Stomach (tissue), 9 donors: ENCODE measurements around the gene TMEM106C. TPM values are rescaled to one million over a fixed set of nuclear protein-coding genes. Genes with fewer than 3 reads are reported as not detected.

Experiments used
- DNase-seq, 2 donors: peaks; one replicate each; pipeline versions ENCODE4 v3.0.0 to v3.0.0-alpha.2; 2013 to 2019
- H3K27ac ChIP-seq, 5 donors: fragments of 200-600 bp in 4 of 5; sonication (generic) in 4 of 5; one replicate each; pipeline ENCODE4 v1.5.1; 2013 to 2019; ENCODE audit warnings: mild to moderate bottlenecking in 1 of 5, moderate library complexity in 1 of 5
- H3K27me3 ChIP-seq, 3 donors: fragments of 200-600 bp; sonication (generic); one replicate each; pipeline ENCODE4 v1.5.1; 2017 to 2019; ENCODE audit warnings: mixed run types in 1 of 3
- H3K36me3 ChIP-seq, 4 donors: fragments of 200-600 bp; sonication (generic); 1 replicate in 3 of 4; 2 replicates in 1 of 4; pipeline ENCODE4 v1.5.1; 2016 to 2019
- H3K4me1 ChIP-seq, 4 donors: fragments of 200-600 bp; sonication (generic); one replicate each; pipeline ENCODE4 v1.5.1; 2016 to 2019
- H3K4me3 ChIP-seq, 4 donors: fragments of 200-600 bp; sonication (generic) in 3 of 4; one replicate each; pipeline ENCODE4 v1.5.1; 2016 to 2019; ENCODE audit warnings: mild to moderate bottlenecking in 1 of 4
- H3K9me3 ChIP-seq, 4 donors: fragments of 200-600 bp; sonication (generic); one replicate each; pipeline ENCODE4 v1.5.1; 2016 to 2019
- CTCF ChIP-seq, 7 experiments: fragments of 450-650 bp in 4 of 7; fragments of 200-600 bp in 3 of 7; sonication (generic) in 3 of 7; IDR thresholded peaks; one replicate each; pipeline ENCODE4 v1.5.1; 2016 to 2019; ENCODE audit warnings: antibody characterized with exemption in 7 of 7, control low read depth in 2 of 7, mild to moderate bottlenecking in 1 of 7
- EP300 ChIP-seq: sonication (generic); formaldehyde crosslinking; IDR thresholded peaks from one replicate; pipeline ENCODE4 v1.6.1; 2017; ENCODE audit warnings: antibody characterized with exemption
- POLR2A ChIP-seq, 4 donors: fragments of 450-650 bp; IDR thresholded peaks; one replicate each; pipeline ENCODE4 v1.6.1; 2016; ENCODE audit warnings: antibody characterized with exemption in 4 of 4, control low read depth in 2 of 4, mild to moderate bottlenecking in 1 of 4, moderate library complexity in 1 of 4
- POLR2AphosphoS5 ChIP-seq, 3 donors: sonication (generic); formaldehyde crosslinking; IDR thresholded peaks; one replicate each; pipeline ENCODE4 v1.6.1; 2016; ENCODE audit warnings: antibody characterized with exemption in 3 of 3
- WGBS, 5 donors: extraction: QIAGEN DNeasy Blood & Tissue Kit in 3 of 5; methylation state at CpG; one replicate each; pipeline versions ENCODE4 v1.1.5 to v1.1.7; 2013 to 2018; 5-methylcytosine and 5-hydroxymethylcytosine counted together
- intact Hi-C: fragments of 100-400 bp; cut with DNase I; formaldehyde crosslinking; loops from one replicate; pipeline ENCODE4 v1.15.1; 2023; ENCODE audit warnings: low total_unique reads
- polyA plus RNA-seq, 3 donors: library from polyadenylated mRNA; stranded (reverse); fragments of 200-250 nt; gene quantifications; one replicate each; pipeline ENCODE4 v1.2.3, GENCODE V29; 2013
- total RNA-seq, 5 donors: library from RNA; depleted of rRNA; stranded (reverse); fragments of >200 nt; gene quantifications; one replicate each; pipeline versions ENCODE4 v1.1.0 to v1.2.3, GENCODE V29; 2014 to 2016
- donor health status: healthy with polysubstance abuse.
- donor health status: Bipolar disorder and iron deficiency.
- donor health status: healthy.

Gene TMEM106C
- total and polyA plus RNA-seq, 8 donors = 29.8 to 254 (median 61.9) TPM

GRCh38 chr12:48003226-48004052 is 40.0 kb downstream of the TMEM106C start:
- H3K4me3 ChIP-seq = peak overlapping the region; percentile 24 to 56 (median 44)
- peak overlapping the region in 1 of 5 donors; percentile 26 for H3K27ac ChIP-seq
- intact Hi-C loops = no loop called here
- WGBS, 5 donors = 4 to 7% (median 5%) methylated on average over 30 to 38 of the region's 38 CpGs
- peaks cover 15 to 100% (median 61%) of the 10 kb centered on the region in 3 donors for H3K27me3 ChIP-seq
- DNase-seq = peak in 1 of 2 donors; percentile 43
- peaks cover 42 to 48% (median 46%) of the 10 kb centered on the region in 4 donors for H3K4me1 ChIP-seq
- H3K36me3 ChIP-seq = no peaks in the 10 kb centered on the region
- no peak for TF ChIP-seq POLR2A (IDR thresholded peaks at IDR 0.05)
- TF ChIP-seq EP300 = no peak
- no peak for TF ChIP-seq POLR2AphosphoS5 (IDR thresholded peaks at IDR 0.05)
- TF ChIP-seq CTCF (IDR thresholded peaks at IDR 0.05) = no peak
- no peaks in the 10 kb centered on the region for H3K9me3 ChIP-seq

GRCh38 chr12:48004053-48004941 is 40.9 kb downstream of the TMEM106C start, which contains the start of gene COL2A1:
Gene COL2A1, minus strand, starts transcription at chr12:48004476. Its CDS starts 155 bp downstream, at chr12:48004321.
- peaks cover 42 to 48% (median 46%) of the 10 kb centered on the region in 4 donors for H3K4me1 ChIP-seq

GRCh38 chr12:48005001-48005749 is 41.8 kb downstream of the TMEM106C start:
- peaks cover 15 to 100% (median 56%) of the 10 kb centered on the region in 3 donors for H3K27me3 ChIP-seq
- intact Hi-C loops = no loop called here
- 49 to 56% (median 53%) methylated on average over 25 to 30 of the region's 30 CpGs for WGBS, 5 donors

More at GRCh38 chr12:48004053-48004941, 40.9 kb downstream of the TMEM106C start, which contains the start of gene COL2A1:
- DNase-seq = peak in 1 of 2 donors; percentile 67
- Histone ChIP-seq H3K4me3 (peak within 1 kb of the TSS; percentile 24 to 56 (median 39)), H3K36me3 (no peaks in the 10 kb centered on the region), H3K27me3 (peaks cover 15 to 100% (median 61%) of the 10 kb centered on the region in 3 donors), H3K9me3 (no peaks in the 10 kb centered on the region), H3K27ac (peak within 1 kb of the TSS in 2 of 5 donors; percentile 8 to 26)
- intact Hi-C loops = no loop called here
- WGBS, 5 donors = 1 to 2% (median 1%) methylated on average over 30 to 83 of the region's 83 CpGs
- TF ChIP-seq POLR2AphosphoS5 (IDR thresholded peaks at IDR 0.05) (no peak), POLR2A (IDR thresholded peaks at IDR 0.05) (no peak), EP300 (no peak), CTCF (IDR thresholded peaks at IDR 0.05) (no peak)

More at GRCh38 chr12:48005001-48005749, 41.8 kb downstream of the TMEM106C start:
- H3K4me1 ChIP-seq = peaks cover 42 to 48% (median 46%) of the 10 kb centered on the region in 4 donors
- H3K9me3 ChIP-seq = no peaks in the 10 kb centered on the region
- no peaks in the 10 kb centered on the region for H3K36me3 ChIP-seq
- DNase-seq = peak in 1 of 2 donors; percentile 58
- no peak for TF ChIP-seq POLR2A (IDR thresholded peaks at IDR 0.05)
- no peak for TF ChIP-seq EP300
- no peak for TF ChIP-seq CTCF (IDR thresholded peaks at IDR 0.05)
- TF ChIP-seq POLR2AphosphoS5 (IDR thresholded peaks at IDR 0.05) = no peak
- H3K4me3 ChIP-seq = peak overlapping the region in 3 of 4 donors; percentile 37 to 56 (median 41)
- H3K27ac ChIP-seq = peak overlapping the region in 1 of 5 donors; percentile 26
